ENCODE measurements around the gene METTL25B.

METTL25B gene

GRCh38 chr1:156726549-156727226, 1.6 kb upstream of the METTL25B start:
- peak; percentile 77 for DNase-seq (ENCODE audit: low spot score)

- DNase-seq (ENCODE audit: low spot score), result no peak
These were observed 777 bp upstream of the METTL25B start for GRCh38 chr1:156727492-156727891.

- DNase-seq (ENCODE audit: low spot score), result peak; percentile 94
These were observed 562 bp downstream of the METTL25B start, which contains the start of gene ISG20L2 for GRCh38 chr1:156728599-156729462. ISG20L2 (minus strand) TSS chr1:156728766; CDS start chr1:156727652, 1,114 bp downstream.

- no peak for DNase-seq (ENCODE audit: low spot score)
These were observed 5.8 kb downstream of the METTL25B start for GRCh38 chr1:156733989-156734584.

GRCh38 chr1:156738407-156738806, 10.1 kb downstream of the METTL25B start:
- no peak for DNase-seq (ENCODE audit: low spot score)

- no peak for DNase-seq (ENCODE audit: low spot score)
These were observed 10.6 kb downstream of the METTL25B start for GRCh38 chr1:156738916-156739315.

- DNase-seq (ENCODE audit: low spot score), result no peak
These were observed 12.0 kb downstream of the METTL25B start for GRCh38 chr1:156740237-156740740.

DNA sequence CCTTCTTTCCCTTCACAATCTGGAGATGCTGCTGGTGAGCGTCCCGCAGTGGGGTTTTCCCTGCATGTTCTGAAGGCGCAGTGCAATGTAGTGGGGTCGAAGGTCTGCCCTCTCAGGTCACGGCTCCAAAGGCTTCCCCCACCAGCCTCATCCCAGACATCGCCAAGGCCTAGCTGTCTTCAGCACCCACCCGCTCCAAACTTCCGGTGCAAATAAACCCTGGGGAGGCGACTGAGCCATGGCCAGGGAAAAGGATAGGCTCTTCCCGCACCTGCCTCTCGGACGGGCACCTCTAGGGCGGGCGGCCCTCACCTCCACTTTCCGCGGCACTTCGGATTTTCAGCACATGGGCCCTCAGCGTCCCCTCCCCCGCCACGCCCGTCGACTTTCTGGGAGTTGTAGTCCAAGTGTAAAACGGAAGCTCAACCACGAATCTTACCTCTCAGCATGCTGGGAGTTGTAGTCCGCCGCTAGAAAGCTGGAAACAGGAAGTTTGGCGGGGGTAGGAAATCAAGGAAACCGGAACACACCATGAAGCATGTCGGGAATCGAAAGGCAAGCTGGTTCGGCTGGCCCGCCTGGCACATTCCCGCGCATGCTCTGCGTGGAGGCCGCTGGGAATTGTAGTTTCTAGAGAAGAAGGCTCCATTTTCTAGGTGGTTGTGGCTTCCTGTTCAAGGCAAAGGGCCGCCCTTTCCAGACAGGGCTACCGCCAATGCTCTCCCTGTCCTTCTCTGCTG, 12.6 kb downstream of the METTL25B start, which contains the start of gene MRPL24:
Gene MRPL24 (minus strand): TSS at position 348 of the 740 bp plus-strand sequence. CDS start 2,384 bp downstream, outside the sequence.
- peak; percentile 94 for DNase-seq (ENCODE audit: low spot score)

DNA sequence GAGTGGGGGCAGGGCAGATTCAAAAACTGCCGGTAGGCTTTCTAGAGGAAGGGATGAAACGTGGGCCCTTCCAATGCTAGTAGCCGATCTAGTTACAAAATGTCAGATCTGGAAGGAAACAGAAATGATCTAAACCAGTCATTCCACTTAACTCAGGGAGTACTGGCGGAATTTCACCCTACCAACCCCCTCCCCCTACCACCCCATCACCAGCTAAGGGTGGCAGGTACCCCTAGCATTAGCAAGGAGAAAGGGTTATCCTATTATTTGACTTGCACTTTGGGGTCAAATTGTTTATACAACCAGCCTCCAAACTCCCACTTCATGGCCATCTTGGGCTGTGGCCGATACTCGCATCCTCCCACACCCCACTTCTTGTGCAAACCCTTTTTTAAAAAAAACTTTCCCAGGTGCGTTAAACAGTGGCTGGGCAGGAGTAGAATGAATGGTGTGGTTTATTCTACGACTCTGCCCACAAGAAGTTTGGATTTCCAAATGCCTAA, 13.3 kb downstream of the METTL25B start:
- no peak for DNase-seq (ENCODE audit: low spot score)

DNA sequence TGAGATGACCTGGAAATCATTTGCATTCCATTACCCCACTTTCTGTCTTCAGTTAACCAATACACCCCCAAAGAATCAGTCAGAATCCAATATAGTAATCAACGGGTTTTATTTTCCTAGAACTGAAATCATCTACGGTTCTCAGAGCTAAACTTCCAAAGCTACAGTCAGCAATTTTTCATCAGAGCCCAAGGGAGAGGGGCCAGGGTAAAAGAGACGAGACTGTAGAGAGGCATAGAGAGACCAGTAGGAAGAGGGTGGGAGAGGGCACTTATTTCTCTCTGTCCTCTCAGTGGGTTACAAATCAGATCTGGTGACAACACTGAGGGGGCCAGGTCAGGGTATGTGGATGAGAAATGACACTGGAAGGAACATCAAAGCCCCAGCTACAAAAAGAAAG, 13.7 kb downstream of the METTL25B start:
- DNase-seq (ENCODE audit: low spot score), result no peak

DNA sequence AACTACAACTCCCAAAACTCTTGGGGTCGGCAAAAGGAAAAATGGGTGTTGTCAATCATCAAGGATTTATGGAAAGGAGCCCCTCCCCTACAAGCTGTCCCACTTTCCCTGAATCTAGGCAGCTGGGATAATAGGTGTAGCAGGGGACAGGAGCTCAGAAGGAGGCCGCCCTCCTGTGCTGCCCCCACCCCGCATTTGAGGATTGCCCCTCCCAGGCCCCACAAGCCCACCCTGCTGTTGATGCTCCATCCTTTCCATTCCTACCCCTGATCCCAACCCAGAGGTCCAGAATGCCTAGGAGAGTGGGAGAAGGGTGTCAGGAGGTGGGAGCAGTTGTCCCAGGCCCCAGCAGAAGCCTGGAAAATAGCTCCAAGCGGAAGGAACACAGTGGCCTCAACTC, 14.5 kb downstream of the METTL25B start:
- DNase-seq (ENCODE audit: low spot score), result no peak

- no peak for DNase-seq (ENCODE audit: low spot score)
These were observed 15.4 kb downstream of the METTL25B start for GRCh38 chr1:156743367-156744302.

GRCh38 chr1:156744344-156744743, 16.1 kb downstream of the METTL25B start:
- no peak for DNase-seq (ENCODE audit: low spot score)

DNA sequence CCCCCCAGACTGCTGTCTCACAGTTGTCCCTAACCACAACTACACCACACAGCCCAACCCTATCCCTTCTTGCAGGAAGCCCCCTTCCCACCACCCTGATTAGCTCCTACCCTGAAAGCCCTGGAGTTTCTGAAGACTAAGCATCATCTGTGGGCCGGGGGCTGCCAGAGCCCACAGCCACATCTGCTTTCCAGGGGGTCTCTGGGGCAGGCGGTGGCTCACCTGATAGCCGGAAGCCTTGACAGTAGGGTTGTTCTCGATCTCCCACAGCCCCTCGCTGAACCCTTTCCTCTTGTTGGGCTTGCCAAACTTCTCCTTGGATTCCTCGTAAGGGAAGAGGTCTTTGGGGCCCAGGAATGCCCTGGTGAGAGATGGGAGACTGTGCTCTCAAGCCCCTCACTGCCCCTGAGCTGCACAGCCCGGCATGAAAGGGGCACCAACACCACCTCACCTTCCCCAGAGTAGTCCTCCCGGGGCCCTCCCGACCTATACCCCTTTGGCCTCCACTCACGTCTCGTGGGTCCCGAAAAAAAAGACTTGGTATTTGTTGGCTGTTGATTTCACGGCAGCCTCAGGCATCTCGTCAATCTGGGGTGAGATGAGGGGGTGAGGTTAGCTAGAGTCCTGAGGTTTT, 16.6 kb downstream of the METTL25B start:
- no peak for DNase-seq (ENCODE audit: low spot score)

DNA sequence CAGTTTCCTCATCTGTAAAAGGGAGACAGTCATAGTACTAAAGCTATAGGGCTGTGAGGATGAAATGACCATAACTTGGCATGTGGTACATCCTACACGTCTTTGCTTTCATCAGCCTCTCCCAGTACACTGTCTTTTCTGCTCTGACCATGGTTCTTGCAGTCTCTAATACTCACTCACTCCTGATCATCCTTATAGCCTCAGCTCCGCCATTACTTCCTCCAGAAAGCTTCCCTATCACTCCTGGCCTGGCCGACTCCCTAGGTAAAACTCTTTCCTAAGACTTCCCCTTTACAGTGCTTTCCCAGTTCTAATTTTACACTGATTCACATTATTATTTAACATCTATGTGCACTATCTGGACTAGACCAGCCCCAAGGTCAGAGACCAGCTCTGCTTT, 17.6 kb downstream of the METTL25B start:
- no peak for DNase-seq (ENCODE audit: low spot score)

- no peak for DNase-seq (ENCODE audit: low spot score)
These were observed 18.1 kb downstream of the METTL25B start for GRCh38 chr1:156746406-156746727.

- peak; percentile 96 for DNase-seq (ENCODE audit: low spot score)
These were observed 18.7 kb downstream of the METTL25B start for GRCh38 chr1:156746728-156747631.

DNA sequence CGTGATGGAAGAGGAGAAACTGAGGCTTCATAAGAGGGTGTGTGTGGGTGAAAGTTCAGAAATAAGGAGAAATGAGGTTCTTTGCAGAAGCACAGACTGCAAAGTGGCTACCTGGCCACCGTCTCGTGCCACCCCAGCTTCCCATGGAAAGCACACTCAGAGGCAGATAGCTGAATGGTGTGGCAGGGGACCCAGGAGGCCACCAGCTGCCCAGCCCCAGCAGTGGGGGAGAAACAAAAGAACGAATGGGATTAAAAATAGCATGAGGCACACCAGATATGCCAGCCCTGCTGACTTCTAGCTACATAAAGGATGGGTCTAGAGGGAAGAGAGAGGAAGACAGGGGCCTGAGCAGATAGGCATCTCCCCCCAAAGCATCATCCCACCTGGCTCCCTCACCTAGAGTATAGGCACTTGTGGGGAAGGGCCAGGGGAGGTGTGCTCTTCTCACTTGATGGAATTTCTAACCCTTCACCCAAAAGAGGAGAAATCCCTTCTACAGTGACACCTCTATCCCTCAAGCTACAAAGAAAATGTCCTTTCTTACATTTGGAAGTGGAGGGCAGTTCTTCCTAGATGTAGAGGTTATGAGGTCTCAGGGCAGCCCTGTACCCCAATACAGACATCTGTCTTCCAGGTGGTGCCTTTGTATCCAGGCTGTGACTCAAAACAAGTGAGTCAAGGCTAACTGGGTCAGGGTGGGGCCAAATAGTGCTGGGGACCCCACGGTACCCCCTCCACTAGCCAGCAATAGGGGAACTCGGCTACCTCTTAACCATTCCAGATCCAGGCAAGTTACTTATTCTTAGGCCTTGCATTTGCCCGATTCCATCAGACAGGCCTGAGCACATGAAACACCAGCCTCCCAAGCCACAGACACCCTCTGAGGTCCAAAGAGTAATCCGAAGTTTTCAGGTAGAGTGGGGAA, 19.7 kb downstream of the METTL25B start:
- no peak for DNase-seq (ENCODE audit: low spot score)

Data from GM03348 (cell line).